ENCODE data around the gene OR6B1. TPM values are rescaled to one million over a fixed set of nuclear protein-coding genes. Genes with fewer than 3 reads are reported as not detected.

Gene OR6B1
- total and polyA plus RNA-seq, 2 experiments from 2014 or later: not detected

GRCh38 chr7:144023171-144023827 is 23.2 kb downstream of the OR6B1 start:
- H3K9me2 ChIP-seq (ENCODE audit: insufficient read depth): peaks cover 6% of the 10 kb centered on the region; the same call in 1 of the 2 replicates
- H3F3A ChIP-seq (replicated peaks; ENCODE audit: low read depth): no peaks in the 10 kb centered on the region
- H3K36me3 ChIP-seq (ENCODE audit: insufficient read depth): no peaks in the 10 kb centered on the region
- H4K20me1 ChIP-seq (replicated peaks; ENCODE audit: insufficient read depth): no peaks in the 10 kb centered on the region
- H3K27me3 ChIP-seq (ENCODE audit: insufficient read depth): no peaks in the 10 kb centered on the region
- Mint-ChIP-seq H3K27me3 (ENCODE audit: insufficient read depth, low read depth, poor library complexity) (peaks cover 3% of the 10 kb centered on the region), H3K4me3 (no peak overlapping the region), H3K9me3 (no peaks in the 10 kb centered on the region), H3K27ac (no peak overlapping the region), H3K4me1 (peaks cover 6% of the 10 kb centered on the region), H3K36me3 (ENCODE audit: low read depth) (no peaks in the 10 kb centered on the region)
- no peak overlapping the region for H3K4me2 ChIP-seq
- no peak overlapping the region for H2AFZ ChIP-seq
- H3K4me3 ChIP-seq: no peak overlapping the region
- H3K27ac ChIP-seq (ENCODE audit: low read depth): no peak overlapping the region
- no peak for DNase-seq (ENCODE audit: low spot score)
- H3K4me1 ChIP-seq (ENCODE audit: insufficient read depth): peaks cover 5% of the 10 kb centered on the region; the same call in 1 of the 2 replicates
- no peak for ATAC-seq
- no peak for TF ChIP-seq CTCF (conservative IDR thresholded peaks at IDR 0.05; ENCODE audit: low read depth in 2 of 2)
- no peak for TF ChIP-seq ZNF331 (CRISPR knock-in tag; IDR thresholded peaks at IDR 0.05; ENCODE audit: low read depth)
- TF ChIP-seq POLR2AphosphoS5 (IDR thresholded peaks at IDR 0.05; ENCODE audit: low read depth): no peak
- TF ChIP-seq NANOG (IDR thresholded peaks at IDR 0.05; ENCODE audit: borderline replicate concordance): no peak
- TF ChIP-seq JUNB (IDR thresholded peaks at IDR 0.05; ENCODE audit: unreplicated experiment): no peak
- TF ChIP-seq ETS1 (IDR thresholded peaks at IDR 0.05): no peak
- no peak for TF ChIP-seq STAT1 (IDR thresholded peaks at IDR 0.05; ENCODE audit: unreplicated experiment)
- TF ChIP-seq ZNF114 (CRISPR knock-in tag; IDR thresholded peaks at IDR 0.05): no peak
- no peak for TF ChIP-seq EZH2phosphoT487 (IDR thresholded peaks at IDR 0.05; ENCODE audit: unreplicated experiment)
- TF ChIP-seq EZH2 (IDR thresholded peaks at IDR 0.05; ENCODE audit: low read depth, unreplicated experiment): no peak
- no peak for TF ChIP-seq ZNF462 (CRISPR knock-in tag; IDR thresholded peaks at IDR 0.05)
- TF ChIP-seq CREB1 (CRISPR knock-in tag; IDR thresholded peaks at IDR 0.05; ENCODE audit: low read depth): no peak
- TF ChIP-seq REST (IDR thresholded peaks at IDR 0.05; ENCODE audit: unreplicated experiment): no peak
- H3K79me2 ChIP-seq (replicated peaks; ENCODE audit: insufficient read depth): no peaks in the 10 kb centered on the region
